ENCODE measurements around the gene CDC7.
"Not testable (repeated sequence)": the region's sequence is repeated elsewhere in the genome, so short reads cannot be mapped to it uniquely, and the experiment has no call there.

The CDC7 gene

DNA sequence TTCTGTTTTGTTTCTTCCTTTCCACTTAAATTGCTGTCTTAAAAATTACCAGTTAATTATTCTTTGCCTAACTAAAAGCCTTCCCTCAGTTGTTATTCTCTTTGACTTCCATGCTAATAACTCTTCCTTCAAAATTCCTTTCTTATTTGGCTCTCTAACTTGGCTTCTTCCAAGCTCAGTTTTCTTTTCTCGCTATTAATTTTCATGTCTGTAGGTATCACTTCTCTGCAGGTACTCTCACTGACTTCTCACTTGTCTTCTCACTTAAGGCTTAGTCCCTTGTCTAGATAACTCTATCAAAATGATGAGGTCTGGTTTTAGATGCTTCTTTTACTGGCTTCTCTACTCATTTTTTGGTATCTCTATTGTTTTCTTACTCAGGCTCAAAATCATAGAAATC is 10.1 kb downstream of the CDC7 start:
- no peak for DNase-seq (ENCODE audit: low spot score)
- FAIRE-seq, result no peak

DNA sequence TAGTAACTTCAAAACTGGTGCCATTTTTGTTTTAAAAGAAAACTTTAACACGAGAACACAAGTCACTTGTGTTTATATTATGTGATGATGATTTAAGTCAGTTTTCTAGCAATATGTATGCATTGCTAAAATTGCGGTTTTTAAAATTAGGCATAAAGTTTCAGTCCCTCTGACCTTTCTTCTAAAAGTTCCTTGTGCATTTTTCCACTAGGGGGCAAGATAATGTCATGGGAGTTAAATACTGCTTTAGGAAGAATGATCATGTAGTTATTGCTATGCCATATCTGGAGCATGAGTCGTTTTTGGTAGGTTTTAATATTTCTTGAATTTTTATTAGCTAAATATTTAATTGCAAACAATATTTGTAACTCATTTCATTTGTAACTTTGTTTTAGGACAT is 10.7 kb downstream of the CDC7 start:
- peak; percentile 70 for FAIRE-seq
- DNase-seq (ENCODE audit: low spot score), result peak; percentile 9

DNA sequence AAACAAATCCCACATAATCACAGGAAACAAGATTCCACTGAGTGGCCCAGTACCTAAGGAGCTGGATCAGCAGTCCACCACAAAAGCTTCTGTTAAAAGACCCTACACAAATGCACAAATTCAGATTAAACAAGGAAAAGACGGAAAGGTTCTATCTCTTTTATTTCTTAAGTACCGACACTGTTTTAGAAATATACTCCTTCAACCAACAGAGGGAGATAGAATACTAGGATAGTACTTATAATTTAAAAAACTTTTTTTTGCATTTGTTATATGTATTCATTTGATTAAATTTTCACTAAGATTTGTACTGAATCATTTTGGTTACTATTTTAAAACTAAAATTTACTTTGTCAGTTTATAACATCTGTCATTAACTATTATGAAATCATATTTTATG is 12.5 kb downstream of the CDC7 start:
- DNase-seq (ENCODE audit: low spot score) (no peak), FAIRE-seq (peak; percentile 68)

DNA sequence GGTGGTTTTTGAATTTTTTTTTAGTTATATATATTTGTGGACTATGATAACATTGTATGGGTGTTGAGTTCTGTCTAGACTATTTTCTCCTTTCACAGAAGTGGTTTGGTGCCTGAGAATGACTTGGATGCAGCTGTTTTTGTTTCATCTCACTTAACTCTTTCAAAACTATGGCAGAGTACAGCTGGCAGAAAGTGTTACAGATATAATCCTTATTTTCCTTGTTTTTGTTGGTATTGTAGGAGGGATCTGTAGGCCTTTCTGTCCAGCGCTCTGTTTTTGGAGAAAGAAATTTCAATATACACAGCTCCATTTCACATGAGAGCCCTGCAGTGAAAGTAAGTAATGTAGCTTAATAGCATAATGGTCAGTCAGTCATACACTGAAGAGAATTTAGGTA is 13.1 kb downstream of the CDC7 start:
- FAIRE-seq (no peak), DNase-seq (ENCODE audit: low spot score) (no peak)

DNA sequence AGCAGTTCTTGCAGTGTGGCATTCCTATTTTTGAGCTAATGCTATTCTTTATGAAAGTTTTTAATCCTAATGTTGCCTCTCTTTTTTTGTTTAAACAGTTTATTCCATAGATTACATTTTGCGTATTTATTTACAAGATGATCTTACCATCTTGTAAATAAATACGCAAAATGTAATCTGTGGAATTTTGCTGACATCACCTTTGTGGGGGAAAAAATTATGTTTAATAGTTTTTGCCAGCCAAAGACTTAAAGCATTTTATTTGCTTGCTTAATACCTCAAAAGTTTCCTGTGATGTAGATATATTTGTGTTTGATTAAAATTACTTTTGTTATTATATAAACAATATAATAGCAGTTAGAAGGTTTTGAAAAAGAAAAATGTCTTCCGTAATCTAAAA is 15.3 kb downstream of the CDC7 start:
- no peak for FAIRE-seq
- DNase-seq (ENCODE audit: low spot score), result no peak

DNA sequence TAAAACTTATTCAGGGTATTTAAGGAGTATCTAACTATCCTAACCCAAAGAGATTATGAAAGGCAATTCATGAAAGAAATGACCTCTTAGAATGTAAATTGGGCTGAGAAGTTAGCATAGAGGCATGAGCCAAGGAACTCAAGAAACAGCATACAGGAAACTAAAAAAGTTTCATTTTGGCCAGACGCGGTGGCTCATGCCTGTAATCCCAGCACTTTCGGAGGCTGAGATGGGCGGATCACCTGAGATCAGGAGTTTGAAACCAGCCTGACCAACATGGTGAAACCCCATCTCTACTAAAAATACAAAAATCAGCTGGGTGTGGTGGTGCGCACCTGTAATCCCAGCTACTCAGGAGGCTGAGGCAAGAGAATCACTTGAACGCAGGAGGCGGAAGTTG is 16.0 kb downstream of the CDC7 start:
- not testable (repeated sequence) for DNase-seq (ENCODE audit: low spot score); FAIRE-seq

DNA sequence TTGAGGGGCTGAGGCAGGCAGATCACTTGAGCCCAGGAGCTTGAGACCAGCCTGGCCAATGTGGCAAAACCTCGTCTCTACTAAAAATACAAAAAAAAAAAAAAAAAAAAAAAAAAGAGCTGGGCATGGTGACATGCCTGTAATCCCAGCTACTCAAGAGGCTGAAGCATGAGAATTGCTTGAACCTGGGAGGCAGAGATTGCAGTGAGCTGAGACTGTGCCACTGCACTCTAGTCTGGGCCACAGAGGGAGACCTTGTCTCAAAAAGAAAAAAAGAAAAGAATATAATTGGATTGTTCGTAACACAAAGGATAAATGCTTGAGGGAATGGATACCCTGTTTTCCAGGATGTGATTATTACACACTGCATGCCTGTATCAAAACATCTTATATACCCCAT is 18.5 kb downstream of the CDC7 start:
- not testable (repeated sequence) for DNase-seq (ENCODE audit: low spot score); FAIRE-seq

DNA sequence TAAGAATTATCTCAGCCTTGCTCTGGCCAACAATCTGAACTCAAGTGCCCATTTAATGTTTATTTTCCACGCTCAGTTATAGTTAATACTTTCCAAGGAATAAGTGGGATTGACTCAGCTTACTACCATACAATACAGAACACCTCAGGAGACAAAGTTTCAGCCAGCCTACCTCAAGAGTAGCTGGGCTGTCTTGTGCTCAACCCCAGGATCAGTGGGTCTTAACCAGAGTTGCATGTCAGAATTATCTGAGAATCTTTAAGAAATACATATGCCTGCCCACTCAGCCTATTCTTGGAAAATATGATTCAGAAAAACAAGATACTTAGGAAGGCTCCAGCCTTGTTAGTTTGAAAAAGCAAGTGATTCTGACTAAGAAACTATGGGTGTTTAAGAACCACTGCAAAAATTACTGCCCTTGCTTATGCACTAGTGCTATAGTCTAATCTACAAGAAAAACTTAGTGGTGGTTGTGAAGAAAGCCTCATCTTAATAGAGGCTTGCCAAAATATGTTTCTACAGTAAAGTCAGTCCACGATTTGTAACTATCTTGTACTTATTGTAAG is 20.4 kb downstream of the CDC7 start:
- no peak for DNase-seq (ENCODE audit: low spot score)
- no peak for FAIRE-seq

DNA sequence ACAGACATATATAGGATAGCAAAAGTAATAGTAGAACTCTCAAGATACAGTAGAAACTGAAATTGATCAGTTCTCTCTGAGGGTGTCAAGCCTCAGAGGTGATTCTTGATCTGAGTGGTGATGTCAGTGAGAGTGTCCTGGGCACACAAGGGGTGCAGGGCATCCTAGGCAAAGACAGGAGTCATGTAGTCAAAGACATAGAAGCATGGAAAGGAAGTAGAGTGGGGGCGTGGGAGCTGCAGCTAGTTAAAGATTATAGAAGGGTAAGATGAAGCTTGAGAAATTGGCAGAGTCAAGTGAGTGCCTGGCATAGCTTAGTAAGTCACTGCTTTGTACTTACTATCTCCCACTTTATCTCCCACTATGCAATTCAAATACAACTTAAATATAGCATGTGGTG is 22.8 kb downstream of the CDC7 start:
- DNase-seq (ENCODE audit: low spot score) (peak; percentile 48), FAIRE-seq (peak; percentile 68)

DNA sequence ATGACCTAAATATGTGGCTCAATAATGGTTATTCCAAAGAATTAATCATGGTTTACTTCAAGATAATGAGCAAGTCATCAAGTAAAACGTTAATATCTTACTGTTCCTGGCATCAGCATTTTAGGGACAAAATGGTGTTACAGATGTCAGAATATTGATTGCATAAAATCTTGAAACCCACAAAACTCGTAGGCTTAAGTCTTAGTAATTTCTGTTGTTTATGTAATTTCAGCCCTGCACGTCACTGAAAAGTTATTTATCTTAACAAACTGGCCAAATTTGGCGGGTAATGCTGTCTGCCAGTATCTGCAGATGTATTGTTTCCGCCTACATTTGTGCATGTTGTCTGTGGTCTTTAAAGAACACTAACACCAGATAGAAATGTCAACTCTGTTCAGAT is 25.8 kb downstream of the CDC7 start:
- FAIRE-seq (no peak), DNase-seq (ENCODE audit: low spot score) (no peak)

DNA sequence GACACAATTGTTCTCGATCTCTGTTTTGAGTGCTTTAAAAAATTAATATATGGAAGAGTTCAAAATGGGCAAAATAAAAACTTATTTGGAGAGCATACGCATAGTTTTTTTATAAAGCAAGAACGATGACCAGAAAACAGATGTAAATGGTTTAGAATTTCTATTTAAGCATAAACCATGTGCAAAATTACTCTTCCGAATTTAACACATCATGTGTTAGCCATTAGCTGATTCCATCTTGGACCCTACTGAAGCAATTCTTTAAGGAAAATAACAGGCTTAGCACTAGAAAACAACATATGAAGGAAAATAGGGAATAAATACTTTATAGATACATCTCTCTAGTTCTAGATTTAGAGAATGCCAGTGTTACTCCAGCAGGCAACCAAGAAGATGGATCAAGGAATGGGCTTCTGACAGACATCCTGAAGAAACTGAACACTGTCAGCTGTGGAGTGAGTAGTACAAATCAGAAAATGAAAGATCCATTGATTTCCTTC is 26.7 kb downstream of the CDC7 start:
- FAIRE-seq (no peak), DNase-seq (ENCODE audit: low spot score) (no peak)

DNA sequence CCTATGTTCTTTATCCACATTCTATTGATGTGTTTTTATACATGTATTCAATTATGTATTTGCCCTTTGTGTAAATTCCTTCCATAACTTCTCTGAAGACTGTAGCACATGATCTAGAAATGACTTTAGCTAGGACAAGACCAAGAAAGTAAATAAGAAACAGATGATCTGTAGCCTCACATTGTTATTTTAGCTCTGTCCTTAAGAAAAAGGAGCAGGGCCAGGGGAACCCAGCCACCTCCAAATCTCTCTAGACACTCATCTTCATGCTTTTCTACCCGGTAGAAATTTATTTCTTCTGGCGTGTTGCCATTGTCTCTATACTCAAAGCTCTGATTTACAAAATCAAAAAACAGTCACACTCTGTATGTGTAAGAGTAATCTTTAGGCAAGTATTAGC is 27.1 kb downstream of the CDC7 start:
- FAIRE-seq (no peak), DNase-seq (ENCODE audit: low spot score) (no peak)

DNA sequence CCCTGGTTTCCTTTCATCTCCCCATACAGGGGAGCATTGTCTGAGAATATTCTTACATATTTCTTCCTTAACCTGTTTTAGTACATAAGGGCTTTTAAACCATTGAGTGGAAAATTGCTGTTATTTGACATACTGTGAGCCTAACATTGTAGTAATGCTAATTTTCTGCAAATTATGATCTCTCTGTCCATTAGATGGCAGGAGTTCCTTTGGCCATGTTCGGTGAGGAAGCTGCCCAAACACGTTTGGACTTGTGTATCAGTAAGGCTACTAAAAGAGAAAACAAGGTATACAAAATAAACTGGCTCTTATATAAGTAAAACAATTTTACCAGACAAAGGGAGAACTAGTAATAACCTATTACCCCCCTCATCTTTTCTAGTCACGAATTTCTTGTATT is 29.2 kb downstream of the CDC7 start:
- FAIRE-seq, result no peak
- no peak for DNase-seq (ENCODE audit: low spot score)

DNA sequence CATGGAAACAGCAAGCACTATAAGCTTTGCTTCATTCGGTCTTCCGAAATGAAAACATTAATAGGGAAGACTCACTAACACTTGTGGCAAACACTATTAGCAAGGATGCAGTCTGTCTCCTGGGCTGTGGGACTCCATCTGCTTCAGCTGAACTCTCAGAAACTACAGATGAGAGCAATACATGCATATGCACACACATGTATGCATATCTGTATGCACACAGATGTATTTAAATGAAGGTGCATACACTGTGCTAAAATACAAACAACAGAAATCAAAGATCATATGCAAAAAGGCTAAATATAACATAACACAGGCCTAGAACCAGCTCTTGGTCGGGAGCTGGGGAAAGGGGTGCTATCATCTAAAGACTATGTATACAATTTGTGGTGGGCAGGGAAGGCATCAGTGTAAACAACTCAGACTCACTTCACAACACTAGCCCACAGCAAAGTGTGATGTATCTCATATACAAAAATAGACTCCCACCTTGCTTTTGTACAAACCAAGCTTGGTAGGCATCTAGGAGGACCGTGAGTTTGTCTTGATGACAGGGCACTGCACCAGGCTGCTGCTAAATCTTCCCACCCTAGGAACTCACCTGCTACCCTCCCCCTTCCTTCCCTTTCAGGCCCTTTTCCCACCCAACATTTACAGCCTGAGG is 32.8 kb downstream of the CDC7 start:
- DNase-seq (ENCODE audit: low spot score) (no peak), FAIRE-seq (no peak)

DNA sequence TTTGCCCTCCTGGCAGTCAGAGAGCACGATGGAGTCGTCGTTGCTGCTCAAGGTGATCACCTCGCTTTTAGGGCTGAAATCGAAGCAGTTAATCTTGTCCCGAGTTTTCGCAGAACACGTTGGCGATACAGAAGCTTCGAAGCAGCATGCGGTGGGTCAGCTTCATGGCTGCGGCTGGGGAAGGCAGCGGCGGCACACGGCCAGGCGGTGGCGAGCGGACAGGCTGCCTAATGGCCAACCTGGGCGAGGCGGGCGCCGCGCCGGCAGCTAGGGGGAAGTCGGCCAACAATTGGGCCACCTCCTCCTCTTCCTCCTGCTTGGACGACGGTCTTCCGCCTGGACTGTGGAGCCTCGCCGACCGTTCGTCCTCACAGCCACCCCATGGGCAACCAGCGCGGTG is 34.8 kb downstream of the CDC7 start:
- DNase-seq (ENCODE audit: low spot score) (no peak), FAIRE-seq (no peak)

DNA sequence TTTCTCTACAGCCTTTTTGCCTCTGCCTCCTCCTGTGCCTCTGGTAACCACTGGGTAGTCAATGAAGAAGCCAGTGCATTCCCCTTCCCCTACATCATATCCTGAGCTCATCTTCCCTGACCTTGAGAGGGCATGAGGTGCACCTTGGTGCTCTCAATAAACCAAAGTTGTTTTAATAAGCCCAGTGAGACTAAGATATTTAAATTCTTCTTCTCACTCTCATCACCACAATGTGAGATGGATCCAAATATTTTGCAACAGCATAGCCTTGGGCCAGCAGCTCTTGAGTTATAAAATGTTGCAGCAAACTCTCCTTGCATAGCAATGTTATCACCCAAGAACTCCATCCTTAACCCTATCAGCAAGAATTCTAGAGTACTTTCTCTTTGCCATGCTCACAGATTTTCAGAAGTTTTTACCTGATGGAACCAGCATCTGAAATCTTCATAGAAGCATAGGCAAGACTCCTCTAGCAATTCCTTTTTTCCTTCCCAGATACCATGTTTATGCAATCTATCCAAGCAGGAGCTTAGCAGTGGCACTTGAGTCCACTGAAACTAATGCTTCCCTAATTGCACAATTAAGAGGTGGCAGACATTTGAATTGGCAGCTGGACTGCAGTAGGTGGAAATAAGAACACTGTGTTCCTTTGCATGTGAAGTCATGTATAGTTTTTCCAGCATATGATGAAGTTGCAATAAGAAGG is 36.8 kb downstream of the CDC7 start:
- DNase-seq (ENCODE audit: low spot score) (no peak), FAIRE-seq (no peak)

DNA sequence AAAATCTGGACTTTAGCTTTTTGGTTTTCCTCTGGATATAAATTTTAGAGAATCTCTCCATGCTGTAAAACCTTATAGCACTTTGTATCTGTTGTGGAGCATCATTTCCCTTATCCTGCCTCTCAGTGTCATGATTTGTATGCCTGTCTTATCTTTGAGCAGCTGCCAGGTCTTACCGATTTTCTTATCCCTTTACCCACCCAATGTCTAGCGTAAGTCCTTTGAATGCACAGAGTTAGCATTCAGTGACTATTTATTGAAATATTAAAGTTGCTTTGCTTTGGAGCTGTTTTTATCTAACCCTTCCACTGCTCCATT is 37.3 kb downstream of the CDC7 start:
- DNase-seq (ENCODE audit: low spot score) (no peak), FAIRE-seq (no peak)

DNA sequence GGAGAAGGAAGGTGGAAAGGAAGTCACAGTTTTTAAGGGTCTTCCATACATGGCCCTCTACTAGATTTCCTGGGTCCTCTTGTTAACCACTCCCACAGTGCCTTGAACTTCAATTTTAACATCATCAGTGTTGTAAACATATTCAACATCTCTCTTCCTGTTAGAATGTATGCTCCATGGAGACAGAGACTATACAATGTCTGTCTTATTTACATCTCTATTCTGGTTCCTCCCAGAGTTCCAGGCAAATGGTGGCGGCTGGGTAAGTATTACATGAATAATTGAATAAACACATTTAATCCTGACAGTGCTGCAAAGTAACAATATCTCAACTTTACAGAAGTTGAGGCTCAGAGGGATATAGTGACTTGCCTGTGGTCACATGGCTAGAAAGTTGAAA is 40.3 kb downstream of the CDC7 start:
- FAIRE-seq, result no peak
- DNase-seq (ENCODE audit: low spot score), result no peak

DNA sequence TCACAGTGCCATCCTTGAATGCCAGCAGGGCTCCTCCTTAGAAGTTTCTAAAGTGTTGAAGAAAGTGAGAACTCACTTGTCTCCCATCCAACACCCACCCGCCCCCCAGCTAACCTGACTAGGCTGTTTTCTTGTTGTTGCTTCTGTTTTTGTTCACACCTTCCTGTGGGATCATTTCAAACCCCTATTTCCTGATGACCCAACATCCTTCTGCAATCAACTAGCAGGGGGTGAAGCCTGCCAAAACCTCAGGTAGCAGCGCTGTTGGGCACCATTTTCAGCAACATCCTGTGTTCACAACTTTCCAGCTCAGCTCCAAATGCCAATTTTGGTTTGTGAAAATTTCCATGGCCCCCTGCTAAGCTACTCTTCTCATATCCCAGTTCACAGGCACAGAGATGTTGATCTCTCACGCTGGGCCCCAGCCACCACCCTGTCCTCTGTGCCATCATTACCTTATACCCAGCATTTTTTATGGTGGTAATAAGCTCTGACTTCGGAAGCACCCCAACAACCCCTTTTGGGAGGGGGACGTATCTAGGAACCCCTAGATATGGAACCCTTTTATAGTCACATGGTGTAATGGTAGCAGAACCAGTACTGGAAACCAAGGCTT is 41.4 kb downstream of the CDC7 start:
- DNase-seq (ENCODE audit: low spot score) (no peak), FAIRE-seq (no peak)

DNA sequence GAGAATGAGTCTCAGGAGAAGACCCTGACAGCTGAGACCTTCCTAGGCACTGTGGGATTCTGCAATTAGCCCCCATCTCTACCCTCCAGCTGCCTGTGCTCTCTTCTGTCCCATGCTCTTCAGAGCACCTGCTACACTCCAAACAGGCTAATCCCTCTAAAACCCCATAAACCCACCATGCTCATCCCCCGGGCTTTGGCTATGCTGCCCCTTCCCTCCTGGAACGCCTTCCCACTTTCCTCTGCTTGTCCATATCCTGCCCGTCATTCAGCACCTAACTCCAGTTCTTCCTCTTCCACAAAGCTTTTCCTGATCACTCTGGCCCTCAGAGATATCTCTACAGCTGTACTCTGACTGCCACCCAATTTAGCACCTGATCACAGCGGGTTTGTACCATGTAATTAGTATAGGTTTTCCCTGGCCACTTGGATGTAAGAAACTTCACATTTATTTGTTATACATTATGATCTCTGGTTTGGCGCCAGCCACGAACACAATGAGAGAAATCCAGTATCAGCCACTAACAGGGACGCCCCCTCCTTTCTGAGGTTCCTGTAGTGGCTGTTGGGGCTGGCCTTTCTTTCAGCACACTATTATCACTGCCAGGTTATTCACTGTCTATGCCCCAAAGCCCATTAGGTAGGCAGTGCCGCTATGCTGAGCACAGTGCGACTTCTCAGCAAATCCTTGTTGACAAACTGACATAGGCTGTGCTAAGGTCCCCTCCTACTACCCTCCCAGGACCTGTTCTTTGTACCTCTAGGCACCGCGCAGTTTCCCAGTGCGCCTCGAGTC is 45.1 kb downstream of the CDC7 start:
- no peak for FAIRE-seq
- DNase-seq (ENCODE audit: low spot score), result no peak

DNA sequence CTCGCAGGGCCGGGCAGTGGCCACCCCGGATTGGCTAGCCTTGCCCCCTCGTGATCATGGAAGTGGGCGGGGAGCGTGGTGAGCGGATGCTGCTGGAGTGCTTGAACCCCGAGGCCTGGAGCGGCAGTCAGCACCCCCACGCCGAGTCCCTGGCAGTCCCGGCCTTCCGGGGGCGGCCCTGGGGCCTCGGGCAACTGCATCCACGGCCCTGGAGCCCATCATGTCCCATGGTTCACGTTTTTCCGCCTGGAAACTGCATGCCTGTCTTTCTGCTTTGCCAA is 45.6 kb downstream of the CDC7 start:
- DNase-seq (ENCODE audit: low spot score) (no peak), FAIRE-seq (no peak)

DNA sequence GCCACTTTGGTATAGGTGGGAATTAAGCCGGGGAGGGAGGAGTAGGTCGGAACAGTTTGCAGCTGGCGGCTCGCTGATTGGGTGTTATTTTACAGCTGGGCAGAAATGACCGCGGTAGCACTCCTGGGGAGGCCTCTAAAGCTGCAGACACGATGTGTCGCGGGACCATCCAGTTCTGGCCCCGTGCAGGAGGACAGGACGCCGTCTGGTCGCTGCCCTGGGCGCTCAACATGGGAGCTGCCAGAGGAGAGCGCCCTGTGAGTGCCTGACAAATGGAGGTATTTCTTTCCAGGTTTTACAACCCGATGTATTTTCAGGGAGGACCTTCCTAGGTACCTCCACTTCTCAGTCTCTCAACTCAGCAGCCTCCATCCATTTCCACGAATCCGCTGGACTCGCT is 46.2 kb downstream of the CDC7 start:
- DNase-seq (ENCODE audit: low spot score) (no peak), FAIRE-seq (no peak)
